MM.1S (cell line): ENCODE results near the gene PARD6G.

ENCODE experiments used
- CTCF ChIP-seq: fragments of 300-600 bp; sonication (generic); IDR thresholded peaks from 2 replicates; pipeline ENCODE4 v1.5.1; 2016; ENCODE audit warnings: antibody characterized with exemption, low read length, mixed read lengths
- EZH2 ChIP-seq: fragments of 300-600 bp; sonication (generic); optimal IDR thresholded peaks from 2 replicates; pipeline ENCODE3; 2017; ENCODE audit warnings: low read depth, mild to moderate bottlenecking, antibody characterized with exemption, low read length, mixed read lengths
- EZH2phosphoT487 ChIP-seq: fragments of 300-600 bp; sonication (generic); IDR thresholded peaks from 2 replicates; pipeline ENCODE4 v1.6.1; 2018; ENCODE audit warnings: antibody characterized with exemption, low read length

DNA sequence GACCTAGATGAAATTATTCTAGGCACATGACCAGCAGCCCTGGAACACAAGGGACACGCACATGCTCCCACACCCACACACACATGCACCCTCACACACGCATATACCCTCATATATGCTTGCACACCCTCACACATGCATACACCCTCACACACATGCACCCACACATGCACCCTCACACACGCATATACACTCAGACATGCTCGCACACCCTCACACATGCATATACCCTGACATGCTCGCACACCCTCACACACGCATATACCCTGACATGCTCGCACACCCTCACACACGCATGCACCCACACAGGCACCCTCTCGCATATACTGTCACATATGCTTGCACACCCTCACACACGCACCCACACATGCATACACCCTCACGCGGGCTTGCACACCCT is 61.8 kb downstream of the PARD6G start:
- TF ChIP-seq CTCF, result no peak
- no peak for TF ChIP-seq EZH2phosphoT487
- TF ChIP-seq EZH2, result no peak
